HTERT RPE-1 (cell line): Measurements from ENCODE around the gene MAPK8IP1.

Experiments used
- in situ Hi-C: fragments of 300-500 bp; cut with MboI; formaldehyde crosslinking; loops from 4 replicates; pipeline ENCODE4 v1.14.3; 2020; ENCODE audit warnings: low sequenced_read_pairs

The MAPK8IP1 gene

GRCh38 chr11:45924036-45924915, 38.8 kb downstream of the MAPK8IP1 start:
- in situ Hi-C loops: no loop called here

DNA sequence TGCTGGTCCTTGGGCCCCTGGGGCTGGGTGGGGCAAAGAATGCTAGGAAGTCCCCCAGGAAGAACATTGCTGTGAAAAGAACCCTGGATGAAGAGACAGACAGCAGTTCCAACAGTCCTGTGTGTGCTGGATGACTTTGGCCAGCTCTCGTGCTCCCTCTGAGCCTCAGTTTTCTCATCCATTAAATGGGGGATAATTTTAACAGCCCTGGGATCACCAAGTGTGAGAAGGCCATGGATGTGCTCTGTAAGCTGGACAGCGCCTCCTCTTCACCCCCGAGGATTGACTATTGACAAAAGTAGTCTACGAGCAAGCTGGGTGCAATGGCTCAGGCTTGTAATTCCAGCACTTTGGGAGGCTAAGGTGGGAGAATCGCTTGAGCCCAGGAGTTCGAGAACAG, 39.5 kb downstream of the MAPK8IP1 start:
- in situ Hi-C loops: no loop called here

- in situ Hi-C loops: no loop called here
These were observed 40.1 kb downstream of the MAPK8IP1 start for GRCh38 chr11:45925550-45925949.

- in situ Hi-C loops: no loop called here
These were observed 40.5 kb downstream of the MAPK8IP1 start for GRCh38 chr11:45926001-45926401.

DNA sequence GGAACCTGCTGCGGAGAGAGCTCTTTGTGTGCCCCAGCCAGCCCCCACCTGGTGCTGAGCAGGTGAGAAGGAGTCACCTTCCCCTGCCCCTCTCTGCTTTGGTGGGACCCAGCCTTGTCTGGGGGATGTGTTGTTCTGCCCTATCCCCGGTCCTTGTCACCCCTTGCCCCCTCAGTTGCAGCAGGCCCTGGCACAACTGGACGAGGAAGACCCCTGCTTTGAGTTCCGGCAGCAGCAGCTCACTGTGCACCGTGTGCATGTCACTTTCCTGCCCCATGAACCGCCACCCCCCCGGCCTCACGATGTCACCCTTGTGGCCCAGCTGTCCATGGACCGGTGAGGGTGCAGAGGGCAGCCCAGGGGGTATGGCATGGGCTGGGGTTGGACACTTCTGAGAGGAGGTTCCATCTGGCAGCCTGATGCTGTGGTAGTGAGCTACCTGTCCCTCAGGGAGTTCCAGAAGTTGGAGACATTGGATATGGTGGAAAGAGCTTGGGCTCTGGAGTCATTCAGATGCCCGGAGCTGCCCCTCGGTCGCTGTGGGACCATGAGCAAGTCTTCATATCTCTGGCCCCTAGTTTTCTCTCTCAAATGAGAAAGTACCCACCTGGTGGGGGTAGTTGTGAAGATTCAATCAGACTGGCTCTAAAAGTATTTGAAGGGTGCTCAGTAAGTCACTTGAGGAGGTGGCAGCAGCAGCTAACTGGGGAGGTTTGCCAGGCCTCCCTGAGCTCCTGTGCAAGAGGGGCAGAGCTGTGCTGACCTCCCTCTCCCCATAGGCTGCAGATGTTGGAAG, 41.3 kb downstream of the MAPK8IP1 start:
- in situ Hi-C loops: no loop called here

- in situ Hi-C loops: no loop called here
These were observed 41.9 kb downstream of the MAPK8IP1 start for GRCh38 chr11:45927332-45927683.

DNA sequence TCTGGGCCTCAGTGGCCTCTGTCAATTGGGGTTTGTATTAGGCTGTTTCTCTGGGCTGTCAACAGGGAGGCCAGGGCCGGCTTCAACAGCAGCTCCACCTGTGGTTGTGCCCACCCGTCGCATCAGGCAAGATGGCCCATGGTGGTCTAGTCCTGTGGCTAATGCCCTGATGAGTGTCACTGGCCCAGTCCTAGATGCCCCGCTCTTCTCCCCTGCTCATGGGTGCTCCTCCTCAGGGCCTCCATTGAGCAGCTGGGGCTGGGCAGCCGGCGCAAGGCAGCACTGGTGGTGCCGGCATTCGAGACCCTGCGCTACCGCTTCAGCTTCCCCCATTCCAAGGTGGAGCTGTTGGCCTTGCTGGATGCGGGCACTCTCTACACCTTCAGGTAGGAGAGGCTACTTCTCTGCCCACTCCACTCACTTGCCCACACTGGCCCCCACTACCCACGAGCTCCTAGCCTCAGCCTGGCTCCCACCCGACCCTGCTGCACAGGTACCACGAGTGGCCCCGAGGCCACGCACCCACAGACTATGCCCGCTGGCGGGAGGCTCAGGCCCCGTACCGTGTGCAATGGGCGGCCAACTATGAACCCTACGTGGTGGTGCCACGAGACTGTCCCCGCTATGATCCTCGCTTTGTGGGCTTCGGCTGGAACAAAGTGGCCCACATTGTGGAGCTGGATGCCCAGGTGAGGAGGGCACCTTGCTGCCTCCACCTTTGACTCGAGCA, 42.4 kb downstream of the MAPK8IP1 start:
- in situ Hi-C loops: no loop called here

DNA sequence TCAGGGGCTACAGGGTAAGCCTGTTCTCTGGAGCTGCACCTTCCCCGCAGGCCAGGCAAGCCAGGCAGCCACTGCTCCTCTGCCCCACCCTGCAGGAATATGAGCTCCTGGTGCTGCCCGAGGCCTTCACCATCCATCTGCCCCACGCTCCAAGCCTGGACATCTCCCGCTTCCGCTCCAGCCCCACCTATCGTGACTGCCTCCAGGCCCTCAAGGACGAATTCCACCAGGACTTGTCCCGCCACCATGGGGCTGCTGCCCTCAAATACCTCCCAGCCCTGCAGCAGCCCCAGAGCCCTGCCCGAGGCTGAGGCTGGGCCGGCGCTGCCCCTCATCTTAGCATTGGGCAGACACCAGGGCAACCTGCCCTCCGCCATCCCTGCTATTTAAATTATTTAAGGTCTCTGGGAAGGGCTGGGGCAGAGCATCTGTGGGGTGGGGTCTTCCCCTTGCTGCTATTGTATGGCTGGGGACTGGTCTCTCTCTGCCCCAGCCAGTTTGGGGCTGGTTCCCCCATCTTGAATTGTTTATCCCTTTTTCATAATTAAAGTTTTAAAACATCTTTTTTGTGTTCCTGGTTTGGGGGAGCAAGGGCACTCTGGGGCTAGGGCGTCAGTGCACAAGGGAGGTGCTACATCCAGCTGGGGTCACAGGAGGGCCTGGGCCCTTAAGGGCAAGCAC, 43.2 kb downstream of the MAPK8IP1 start:
- in situ Hi-C loops: no loop called here

DNA sequence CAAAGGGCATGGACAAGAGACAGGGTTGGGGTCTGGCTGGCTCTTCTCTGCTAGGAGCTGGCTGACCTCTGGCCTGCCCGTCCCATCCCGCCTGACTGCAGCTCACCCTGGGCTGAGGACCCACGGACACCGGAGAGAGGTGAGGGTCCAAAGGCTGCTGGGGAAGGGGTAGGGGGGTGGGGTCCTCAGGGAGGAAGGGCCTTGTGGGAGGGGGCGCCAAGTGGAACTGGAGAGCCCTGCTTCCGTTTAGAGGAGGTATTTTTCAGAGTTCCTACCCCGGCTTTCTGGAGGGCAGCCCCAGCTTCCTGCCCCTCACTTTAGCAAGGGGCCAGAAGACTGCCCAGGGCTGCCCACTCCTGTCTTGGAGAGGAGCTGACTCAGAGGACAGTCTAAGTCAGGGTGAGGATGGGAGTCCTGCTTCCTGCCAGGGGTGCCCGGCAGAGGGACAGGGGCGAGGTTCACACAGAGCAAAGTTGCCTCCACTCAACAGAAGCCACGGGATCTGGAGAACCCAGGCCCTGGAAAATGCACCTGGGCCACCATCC, 44.1 kb downstream of the MAPK8IP1 start:
- in situ Hi-C loops: no loop called here

- in situ Hi-C loops: no loop called here
These were observed 44.8 kb downstream of the MAPK8IP1 start for GRCh38 chr11:45930031-45930794.

DNA sequence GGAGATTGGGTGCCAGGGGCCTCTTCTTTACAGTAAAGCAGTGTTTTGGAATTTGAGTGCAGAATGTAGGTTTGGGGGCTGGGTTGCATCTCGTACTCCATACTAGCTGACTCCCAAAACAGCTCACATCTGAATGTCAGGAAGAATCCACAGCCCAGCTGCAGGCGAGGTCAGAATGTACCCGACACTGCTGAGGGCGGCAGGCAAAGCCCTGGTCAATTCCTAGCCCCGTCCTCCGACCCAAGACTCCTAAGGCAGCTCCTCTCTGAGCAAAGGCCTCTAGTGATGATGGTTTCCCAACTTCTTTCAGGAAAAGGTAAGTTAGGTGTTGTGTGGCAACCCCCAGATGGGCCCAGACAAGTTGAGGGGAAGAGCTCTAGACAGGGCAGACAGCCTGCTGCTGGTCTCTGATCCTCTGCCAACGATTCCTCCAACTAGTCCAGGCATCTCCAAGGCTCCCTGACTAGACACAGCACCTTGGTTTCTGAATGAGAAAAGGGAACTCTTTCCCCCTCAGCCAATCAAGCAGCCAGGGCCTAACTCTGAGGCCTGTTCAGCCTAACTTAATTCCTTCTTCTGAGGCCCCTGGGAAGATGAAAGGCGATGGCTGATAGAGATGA, 45.6 kb downstream of the MAPK8IP1 start:
- in situ Hi-C loops: no loop called here

GRCh38 chr11:45931739-45932138, 46.3 kb downstream of the MAPK8IP1 start:
- in situ Hi-C loops: no loop called here

- in situ Hi-C loops: no loop called here
These were observed 46.8 kb downstream of the MAPK8IP1 start for GRCh38 chr11:45932217-45932616.

DNA sequence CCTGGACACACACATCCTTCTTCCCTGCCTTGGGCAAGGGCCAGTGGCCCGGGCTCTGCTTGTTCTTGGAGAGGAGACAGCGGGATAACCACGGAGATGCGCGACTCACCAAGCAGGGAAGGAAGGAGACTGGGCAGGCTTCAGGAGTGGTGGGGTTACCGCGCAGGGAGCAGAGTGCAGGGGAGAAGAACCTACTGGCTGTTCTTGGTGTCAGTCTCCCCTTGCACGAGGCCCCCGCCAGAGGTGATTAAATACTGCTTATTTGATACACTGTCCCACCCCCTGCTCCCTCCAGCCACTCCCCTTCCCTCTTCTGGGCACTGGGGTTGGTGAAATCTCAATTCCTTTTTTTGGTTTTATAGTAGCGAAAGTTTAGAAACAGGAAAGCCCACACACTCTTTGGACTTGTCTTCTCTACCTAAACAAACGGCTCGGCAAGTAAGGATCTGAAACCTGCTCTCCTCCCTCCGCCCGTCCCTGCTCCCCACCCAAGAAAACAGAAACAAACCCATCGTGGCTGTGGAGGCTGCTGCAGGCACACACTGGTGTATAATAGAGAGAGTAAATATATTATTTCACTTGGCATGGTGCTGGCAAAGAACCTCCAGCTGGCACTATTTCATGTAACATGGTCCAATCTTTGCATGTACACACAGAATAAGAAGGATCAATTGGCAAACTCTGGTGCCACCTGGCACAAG, 47.8 kb downstream of the MAPK8IP1 start:
- in situ Hi-C loops: no loop called here

DNA sequence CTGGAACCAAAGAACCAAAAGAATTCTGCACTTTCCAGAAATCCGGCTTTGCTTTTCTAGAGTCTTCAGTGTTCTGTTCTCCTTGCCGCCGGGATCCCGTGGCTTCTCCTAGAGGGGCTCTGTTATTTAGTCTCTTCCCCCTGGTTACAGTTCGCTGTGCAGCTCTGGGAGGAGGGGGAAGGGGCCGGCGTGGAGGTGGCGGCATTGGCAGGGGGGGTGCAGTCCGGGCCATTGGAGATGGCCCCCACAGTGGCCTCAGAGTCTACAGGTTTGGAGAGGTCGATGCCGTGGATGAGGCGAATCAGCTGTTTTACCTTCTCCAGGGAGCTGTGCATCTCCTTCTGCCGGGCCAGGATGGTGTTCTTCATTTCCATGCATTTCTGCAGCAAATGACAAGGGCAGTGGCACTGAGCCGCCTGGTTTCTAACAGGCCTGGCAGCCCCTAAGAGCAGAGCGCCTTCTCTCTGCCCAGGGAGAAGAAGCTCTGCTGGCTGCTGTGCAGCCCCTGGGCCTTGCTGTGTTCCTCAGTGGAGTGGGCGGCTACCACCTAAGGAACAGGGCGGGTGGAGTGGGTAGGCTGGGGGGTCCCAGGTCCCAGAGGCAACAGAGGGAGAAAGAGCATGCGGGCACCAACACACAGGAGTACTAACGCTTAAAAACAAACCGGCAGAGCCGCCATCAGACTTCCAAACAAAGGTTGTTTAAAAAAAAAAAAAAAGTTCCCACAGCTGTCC, 48.6 kb downstream of the MAPK8IP1 start:
- in situ Hi-C loops: no loop called here

DNA sequence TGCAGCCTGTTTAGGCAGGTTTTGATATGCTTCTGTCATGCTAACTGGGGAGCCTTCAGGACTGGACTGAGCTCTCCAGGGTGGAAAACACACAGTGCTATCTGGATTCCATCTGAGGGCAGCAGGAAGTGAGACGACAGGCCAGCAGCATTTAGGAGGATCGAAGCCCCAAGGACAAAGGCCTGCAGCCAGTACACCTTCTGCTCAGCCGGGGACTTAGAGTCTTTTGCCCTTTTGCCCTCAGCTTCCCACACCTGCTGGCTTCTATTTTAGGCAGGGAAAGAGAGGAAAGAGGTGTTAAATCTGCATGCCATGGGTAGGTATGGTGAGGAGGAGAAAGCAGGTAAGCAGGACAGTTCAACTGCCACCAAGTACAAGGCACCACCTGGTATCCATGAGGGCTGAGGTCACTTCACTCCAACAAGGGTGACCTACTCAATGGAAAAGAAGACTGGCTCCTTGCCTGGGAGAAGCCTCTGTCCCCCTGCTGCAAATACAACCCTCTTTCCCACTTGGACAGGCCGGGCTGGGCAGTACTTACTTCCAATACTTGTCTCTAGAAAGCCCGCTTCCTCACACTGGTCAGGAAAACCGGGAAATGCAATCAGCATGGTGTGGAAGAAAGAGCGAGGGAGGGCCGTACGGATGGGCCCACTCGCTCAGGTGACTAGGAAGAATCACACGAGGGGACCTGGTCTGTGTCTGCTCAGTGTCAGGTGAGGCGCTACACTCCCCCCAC, 49.3 kb downstream of the MAPK8IP1 start:
- in situ Hi-C loops: no loop called here

DNA sequence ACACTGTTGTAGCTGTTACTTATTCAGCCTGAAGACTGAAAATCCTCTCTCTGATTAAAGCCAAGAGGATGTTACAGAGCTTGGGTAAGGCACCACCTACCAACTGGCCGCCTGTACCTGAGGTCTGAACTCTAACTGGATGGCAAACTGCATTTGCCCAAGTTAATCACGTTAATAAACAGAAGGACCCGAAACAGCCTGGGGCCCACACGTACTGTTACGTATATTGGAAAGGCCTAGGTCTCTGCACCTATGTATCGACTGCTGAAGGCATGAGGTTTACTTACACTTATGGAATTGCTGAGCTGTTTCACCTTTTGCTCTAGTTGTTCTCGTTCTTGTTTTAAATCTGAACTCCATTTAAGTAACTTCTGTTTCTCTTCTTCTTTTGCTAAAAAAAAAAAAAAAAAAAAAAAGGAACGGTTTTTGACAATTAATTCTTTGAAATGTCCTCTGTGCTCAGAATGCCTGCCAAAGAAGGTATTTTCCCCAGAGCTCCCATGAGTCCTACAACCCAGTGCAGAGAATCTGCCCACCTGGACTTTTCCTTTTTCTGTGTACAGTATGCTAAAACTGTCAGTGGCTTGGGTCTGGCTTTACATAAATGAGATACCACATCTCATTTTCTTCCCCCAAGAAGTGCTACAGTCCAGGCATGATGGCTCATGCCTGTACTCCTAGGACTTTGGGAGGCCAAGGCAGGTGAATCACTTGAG, 50.1 kb downstream of the MAPK8IP1 start:
- in situ Hi-C loops: no loop called here
